ENCODE data around the gene CBX3.

GRCh38 chr7:26165950-26166683, 35.4 kb upstream of the CBX3 start:
- TF ChIP-seq CTCF (conservative IDR thresholded peaks at IDR 0.05; ENCODE audit: low read length) (no peak), EZH2phosphoT487 (IDR thresholded peaks at IDR 0.05; ENCODE audit: borderline replicate concordance, low read depth, low read length) (no peak)
